MV-4-11 (cell line): ENCODE results near the gene TNFRSF25.
"Not testable (repeated sequence)": the region's sequence is repeated elsewhere in the genome, so short reads cannot be mapped to it uniquely, and the experiment has no call there.

Experiments used
- DNase-seq: peaks from one replicate; lab custom pipeline; 2025; lab: John Stamatoyannopoulos, UW

The TNFRSF25 gene

DNA sequence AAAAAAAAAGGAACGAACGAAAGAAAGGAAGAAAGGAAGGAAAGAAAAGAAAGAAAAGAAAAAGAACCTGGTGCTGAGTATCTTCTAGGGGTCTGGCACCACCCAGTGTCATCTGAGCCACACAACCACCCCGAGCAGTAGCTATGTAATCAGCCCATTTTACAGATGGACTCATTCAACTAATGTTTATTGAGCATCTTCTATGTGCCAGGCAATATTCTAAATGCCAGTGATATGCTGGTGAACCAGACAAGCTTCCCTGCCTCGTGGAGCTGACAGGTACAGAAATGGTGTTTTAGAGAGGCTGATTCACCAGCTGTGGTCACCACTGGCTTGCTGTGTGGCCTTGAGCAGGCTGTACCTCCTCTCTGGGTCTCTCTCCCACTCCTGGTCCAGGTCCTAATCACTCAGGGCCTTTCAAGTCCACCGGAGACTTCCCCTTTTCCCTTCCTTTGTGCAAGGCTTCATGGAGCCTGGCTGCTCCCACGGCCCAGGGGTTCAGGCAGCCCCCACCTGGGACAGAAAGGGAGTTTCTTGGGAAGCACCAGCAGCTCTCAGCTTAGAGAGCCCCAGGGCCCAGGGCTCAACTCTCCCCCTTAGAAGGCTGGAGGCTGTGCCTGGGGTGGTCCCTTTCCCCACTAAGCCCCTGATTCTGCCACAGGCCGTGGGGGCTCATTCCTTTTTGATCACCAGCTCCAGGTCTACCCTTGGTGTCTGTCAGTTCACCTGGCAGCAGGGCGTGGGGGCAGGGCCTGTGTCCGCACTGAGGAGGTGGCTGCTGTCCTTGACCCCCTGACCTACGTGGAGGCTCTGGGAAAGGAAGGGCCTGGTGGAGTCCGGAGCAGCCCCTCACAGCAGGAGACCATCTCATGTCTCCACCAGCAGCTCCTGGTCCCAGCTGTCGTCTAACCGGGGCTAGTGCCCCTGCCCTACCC lies 34.1 kb downstream of the TNFRSF25 start:
- not testable (repeated sequence) for DNase-seq

DNA sequence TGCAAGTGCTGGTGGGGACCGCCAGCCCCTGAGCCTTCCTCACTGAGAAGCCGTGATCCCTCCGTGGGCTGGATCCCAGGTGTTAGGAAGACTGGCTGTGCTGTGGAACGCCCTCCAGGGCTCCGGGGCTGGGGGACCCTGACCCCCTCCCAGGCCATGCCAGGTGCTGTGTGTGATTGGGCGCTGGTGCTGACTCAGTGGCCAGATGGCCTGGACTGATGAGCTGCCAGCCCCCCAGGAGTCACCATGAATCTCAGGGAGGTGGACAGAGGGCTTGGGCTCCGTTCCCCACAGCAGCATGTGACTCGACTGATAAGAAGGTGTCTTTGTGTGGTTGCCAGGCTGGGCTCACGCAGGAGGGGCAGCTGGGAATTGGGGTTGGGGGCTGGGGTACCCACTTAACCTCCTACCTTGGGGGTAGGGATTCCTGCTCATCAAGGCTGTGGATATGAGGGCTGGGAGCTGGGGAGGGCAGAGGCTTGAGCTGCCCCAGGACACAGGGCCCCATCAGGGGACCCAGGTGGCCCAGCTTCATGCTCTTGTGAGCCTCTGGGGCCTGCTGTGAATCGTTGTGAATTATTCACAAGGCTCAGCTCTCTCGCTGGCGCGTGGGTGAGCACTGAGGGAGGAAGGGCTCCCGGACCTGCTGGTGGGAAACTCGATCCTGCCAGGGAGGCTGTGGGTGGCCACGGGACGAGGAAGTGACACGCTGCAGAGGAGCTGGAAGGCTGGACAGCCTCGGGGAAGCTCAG lies 36.1 kb downstream of the TNFRSF25 start:
- DNase-seq, result not testable (repeated sequence)

DNA sequence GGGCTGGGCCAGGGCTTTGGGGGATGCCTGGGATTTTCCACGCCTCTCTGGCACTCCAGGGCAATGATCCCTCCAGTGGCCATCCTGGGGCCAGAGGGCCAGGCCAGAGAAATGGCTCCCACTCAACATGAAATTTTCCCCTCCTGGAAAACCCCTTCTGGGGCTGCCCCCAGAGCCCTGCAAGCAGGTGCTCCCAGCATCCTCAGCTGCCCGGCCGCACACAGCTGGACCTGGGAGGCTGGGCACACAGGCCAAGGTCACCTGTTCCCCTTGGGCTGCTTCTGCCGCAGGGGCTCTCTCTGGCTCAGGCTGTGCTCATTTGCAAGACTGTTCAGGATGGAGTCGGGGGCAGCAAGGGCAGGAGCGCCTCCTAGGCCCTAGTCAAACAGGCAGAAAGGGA lies 37.5 kb downstream of the TNFRSF25 start:
- DNase-seq, result not testable (repeated sequence)

DNA sequence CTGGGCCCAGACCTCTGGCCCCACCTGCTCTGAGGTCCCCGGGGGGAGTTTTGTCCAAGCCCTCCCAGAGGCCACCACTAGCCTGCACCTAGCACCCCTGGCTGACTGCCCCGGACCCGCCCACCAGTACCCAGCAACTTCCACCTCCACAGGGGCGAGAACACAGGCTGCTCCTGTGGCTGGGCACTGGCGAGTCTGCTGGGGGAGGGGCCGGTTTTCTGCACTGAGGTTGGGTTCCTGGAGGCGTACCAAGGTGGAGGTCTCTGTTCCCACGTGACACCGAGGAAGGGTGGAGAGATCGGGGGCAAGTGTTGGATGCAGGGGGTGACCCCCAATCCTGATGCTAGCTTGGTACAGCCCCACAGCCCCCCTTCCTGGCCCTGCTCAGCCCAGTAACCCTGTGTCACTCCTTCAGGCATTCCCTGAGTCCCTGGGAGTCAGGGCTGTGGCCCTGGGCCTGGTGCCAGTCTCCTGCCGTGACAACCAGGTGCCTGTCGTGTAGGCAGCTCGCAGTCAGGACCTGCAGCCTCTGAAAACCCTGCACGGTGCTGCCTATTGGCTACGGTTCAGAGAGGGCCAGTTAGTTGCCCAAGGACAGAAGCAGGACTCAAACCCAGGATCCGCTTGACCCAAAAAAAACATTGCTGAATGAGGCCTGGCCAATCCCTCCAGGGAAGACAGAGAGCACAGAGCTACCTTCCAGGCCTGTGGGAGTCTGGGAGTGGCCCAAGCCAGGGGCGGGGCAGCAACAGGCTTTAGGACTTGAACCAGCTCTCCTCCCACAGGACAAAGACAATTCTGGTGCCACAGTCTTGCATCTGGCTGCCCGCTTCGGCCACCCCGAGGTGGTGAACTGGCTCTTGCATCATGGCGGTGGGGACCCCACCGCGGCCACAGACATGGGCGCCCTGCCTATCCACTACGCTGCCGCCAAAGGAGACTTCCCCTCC lies 38.3 kb downstream of the TNFRSF25 start:
- no peak for DNase-seq

DNA sequence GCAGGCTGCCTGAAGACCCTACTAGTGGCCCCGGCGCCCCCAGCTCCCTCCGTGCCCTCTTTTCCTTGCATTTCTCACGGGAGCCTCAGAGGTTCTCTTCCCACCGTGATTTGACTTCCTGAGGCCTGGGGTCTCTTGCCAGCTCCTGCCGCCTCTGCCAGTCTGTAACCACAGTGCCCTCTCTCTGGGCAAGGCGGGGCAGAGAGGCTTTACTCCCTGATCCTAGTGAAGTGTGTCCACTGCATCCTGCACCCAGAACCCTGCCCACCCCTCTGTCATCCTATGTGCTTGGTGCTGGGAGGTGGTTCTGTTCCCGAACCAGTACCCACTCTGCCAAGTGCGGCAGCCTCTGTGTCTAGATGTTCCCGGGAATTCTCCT lies 39.0 kb downstream of the TNFRSF25 start:
- no peak for DNase-seq

DNA sequence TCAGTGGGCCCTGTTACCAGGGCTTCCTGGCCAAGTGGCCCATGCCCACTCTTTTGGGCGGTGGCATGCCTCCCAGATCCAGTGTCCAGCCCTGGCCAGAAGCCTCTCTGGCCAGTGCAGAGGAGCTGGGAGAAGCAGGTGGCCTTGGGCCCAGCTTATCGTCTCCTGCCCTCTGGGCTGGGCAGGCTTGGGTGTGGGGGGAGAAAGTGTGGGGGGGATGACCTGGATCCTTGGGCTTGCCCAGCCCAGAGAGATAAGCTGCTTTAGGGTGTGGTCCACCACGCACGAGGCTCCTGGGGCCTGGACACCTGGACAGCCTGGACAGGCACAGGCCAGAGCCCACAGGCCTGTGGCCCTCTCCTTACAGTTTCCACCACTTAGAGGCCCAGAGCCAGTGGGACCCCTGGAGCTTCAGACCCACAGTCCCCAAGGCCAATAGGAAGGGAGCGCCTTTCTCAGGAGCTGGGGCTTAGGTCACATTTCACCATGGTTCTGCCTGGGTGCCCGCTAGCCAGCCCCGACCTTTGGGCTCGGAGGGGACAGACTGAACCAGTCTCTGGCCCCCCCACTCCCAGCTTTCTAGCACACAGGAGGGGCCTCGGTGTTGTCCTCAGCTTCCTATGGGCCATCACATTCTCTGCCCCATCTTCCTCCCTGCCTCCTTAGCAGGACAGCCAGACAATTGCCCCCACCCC lies 39.5 kb downstream of the TNFRSF25 start:
- DNase-seq, result no peak

DNA sequence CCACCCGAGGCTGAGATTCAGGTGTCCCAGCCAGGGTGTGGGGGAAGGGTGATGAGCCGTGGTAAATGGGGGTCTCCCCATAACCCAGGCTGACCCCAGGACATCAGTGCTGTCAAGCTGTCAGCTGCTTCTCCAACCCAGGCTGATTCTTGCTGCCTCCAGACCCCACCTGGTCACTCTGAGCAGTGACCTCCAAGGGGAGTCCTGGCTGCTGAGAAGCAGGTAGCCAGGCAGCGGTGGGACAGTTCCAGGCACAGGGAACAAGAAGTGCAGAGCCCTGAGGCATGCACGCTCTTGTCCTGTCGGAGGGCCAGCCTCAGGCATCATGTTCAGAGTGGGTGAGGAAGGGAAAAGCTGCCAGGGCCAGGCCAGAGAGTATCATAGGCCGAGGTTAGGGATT lies 40.3 kb downstream of the TNFRSF25 start:
- no peak for DNase-seq

DNA sequence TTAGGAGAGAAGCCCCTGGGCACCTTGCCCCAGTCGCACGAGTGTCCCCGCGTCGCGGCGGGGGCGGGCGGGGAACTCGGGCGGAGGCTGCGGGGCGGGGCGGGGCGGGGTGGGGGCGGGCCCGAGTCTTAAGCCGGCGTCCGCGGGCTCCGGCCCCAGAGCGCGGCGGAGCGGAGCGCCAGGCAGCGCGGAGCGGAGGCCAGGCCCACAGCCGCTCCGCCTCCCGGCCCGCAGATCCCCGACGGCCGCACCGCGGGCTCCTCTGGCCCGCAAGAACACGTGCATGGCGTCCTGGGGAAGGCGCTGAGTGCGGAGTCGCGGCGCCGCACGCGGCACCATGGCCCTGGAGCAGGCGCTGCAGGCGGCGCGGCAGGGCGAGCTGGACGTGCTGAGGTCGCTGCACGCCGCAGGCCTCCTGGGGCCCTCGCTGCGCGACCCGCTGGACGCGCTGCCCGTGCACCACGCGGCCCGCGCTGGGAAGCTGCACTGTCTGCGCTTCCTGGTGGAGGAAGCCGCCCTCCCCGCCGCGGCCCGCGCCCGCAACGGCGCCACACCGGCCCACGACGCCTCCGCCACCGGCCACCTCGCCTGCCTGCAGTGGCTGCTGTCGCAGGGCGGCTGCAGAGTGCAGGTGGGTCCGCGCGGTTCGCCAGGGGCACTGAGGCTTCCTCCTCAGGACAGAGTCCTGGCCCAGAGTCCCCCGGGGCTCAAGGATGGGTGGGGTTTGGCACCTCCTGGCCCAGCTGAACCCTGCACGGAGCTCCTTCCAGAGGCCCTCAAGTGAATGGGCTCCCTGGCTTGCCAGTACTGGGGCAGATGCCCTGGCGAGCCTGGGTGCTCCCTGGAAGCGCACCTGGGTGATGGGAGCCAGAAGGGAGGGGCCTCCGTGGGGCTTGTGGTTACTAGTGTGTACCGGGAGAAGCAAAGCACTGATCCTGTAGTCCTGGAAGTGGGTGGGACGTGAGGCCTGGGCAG lies 41.1 kb downstream of the TNFRSF25 start, which contains the start of gene ESPN:
Gene ESPN, plus strand, starts transcription at position 158 of the 975 bp plus-strand sequence. Its CDS starts 180 bp downstream, at position 338.
- no peak for DNase-seq

DNA sequence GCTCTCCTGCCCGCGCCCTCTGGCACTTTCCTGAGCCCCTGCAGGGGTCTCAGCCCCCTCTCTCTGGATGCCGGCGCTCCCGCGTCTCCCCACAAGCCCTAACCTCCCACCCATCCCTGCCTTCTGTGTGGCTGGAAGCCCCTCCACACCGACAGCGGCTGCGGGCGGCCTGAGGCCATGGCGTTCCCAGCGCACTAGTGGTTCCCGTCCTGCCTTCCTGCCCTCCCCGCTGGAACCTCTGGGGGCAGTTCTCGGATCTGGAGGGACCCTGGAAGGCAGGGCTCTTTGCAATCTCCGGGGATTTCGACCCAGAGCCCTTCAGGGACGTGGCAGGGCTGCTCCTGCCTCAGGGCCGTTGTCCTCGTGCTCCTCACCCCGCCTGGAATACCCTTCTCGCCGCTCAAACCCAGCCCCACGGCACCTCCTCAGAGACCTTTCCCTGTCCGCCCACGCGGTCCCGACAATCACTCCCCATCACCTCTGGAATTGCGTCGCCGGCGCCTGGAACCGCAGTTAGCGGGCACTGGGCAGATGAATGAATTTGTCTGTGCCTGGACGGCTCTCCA lies 41.9 kb downstream of the TNFRSF25 start:
- DNase-seq, result no peak

DNA sequence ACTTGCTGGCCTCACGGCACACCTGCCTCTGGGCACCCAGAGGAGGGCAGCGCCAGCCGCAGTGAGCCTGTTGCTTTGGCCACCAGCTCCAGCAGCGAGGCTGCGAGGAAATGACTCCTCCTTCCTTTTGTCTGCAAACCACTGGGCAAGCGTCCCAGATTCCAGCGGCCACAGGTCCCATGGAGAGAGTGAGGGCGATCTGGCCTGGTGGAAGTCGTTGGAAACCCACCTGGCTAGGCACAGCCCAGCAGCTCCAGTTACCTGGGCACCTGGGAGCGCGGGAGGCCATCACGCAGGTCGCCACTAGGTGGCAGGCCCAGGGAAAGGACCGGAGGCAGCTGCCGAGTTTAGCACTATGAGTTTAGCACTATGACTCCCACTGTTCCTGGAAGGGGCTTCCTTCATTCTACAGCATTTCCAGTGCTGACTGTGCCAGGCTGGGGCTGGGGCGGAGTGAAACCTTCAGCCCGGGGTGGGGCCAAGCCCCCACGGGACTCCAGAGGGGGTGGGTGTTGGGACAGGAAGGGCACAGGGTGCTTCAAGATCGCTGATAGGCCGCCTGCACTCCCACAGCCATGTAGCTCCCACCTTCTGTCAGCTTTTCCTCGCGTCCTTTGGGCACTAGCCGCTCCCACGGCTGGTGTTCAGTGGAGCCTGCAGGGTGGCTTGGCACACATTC lies 42.5 kb downstream of the TNFRSF25 start:
- no peak for DNase-seq

DNA sequence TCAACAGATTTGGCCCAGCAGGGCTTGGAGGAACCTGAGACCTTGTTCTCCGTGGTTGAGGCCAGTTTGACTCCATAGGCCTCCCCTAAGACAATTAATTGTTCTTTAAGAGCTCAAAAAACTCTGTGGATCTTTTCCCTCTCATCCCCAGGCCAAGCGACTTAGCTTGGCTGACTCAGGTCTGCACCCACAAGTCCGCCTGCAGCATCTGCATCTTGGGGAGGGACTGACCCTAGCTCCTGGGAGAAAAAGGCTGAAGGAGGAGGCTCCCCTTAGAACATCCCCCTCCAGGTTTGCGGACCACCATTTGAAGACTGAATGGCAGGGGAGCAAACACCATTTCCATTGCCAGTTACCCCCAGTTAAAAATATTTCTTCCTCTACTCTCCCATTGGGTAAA lies 44.7 kb downstream of the TNFRSF25 start:
- no peak for DNase-seq

DNA sequence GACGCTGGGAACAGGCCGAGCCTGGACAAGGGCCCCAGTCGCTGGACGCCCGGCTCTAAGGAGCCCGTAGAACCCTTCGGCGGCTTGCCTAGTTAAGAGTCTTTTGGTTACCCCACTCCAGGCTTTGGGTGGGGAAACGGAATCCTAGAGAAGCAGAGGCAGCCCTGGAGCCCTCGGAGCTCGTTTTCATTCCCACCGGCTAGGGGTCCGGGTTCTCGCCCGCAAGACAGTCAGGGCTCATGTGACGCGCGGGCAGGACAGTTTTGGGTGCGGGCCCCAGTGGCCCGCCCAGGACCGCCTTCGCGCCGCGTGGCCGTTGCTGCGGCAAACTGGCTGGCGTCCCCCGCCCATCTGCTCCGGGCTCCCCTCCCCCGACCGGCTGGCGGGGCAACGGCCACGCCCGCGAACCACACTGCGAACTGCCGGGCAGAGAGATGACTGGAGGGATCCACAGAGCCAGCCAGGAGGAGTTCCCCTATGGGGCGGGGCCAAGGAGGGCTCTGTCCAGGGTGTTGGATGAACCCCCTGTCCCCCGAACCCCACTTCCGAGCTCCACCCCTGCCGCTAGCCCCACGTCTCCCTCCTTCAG lies 45.4 kb downstream of the TNFRSF25 start:
- peak; percentile 37 for DNase-seq

DNA sequence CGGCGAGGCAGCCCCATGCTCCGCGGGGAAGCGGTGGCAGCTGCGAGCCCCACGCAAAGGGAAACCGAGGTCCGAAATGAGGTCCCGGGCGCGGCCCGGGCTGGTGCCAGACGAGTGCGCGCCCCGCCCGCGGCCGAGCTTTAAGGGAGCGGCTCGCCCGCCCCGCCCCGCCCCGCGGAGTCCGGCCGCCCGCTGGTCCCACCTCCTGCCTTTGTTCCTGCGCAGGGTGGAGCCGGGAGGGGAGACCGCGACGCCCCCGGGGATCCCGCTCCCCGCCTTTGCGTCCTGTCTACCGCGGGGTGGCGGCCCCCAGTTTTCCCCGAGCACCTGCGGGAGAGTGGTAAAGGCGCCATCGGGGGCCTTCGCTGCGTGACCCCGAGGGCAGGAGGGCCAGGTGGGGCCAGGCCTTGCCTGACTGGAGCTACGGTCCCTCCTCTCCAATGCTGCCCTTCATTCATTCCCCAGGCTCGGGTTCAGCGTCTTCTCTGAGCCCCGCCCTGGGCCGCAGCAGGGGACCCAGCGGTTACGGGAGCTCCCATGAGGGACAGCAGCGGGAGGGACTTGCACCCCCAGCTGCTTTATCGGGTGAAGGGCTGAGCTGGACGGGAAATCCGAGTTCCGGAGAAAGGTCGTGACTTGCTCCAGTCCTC lies 46.0 kb downstream of the TNFRSF25 start, which contains the start of gene HES2:
Gene HES2, minus strand, starts transcription at position 116 of the 650 bp plus-strand sequence. Its CDS starts 99 bp downstream, at position 17.
- DNase-seq, result no peak

DNA sequence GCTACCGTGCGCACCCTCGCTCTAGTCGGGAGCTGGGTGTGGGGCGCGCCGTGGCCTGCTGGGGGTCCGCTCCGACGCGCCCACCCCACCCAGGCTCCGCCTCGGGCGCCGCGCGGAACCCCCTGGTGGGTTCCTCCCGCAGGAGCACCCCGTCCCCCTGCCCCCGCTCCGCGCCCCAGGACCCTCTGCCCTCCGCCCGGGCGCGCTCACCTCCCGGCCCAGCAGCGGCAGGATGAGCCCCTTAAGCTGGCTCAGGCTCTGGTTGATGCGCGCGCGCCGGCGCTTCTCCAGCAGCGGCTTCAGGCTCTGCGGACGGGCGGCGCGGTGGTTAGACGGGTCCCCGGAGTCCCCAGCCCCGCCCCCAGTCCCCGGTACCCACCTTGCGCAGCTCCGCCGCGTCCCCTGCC lies 46.6 kb downstream of the TNFRSF25 start:
- no peak for DNase-seq

DNA sequence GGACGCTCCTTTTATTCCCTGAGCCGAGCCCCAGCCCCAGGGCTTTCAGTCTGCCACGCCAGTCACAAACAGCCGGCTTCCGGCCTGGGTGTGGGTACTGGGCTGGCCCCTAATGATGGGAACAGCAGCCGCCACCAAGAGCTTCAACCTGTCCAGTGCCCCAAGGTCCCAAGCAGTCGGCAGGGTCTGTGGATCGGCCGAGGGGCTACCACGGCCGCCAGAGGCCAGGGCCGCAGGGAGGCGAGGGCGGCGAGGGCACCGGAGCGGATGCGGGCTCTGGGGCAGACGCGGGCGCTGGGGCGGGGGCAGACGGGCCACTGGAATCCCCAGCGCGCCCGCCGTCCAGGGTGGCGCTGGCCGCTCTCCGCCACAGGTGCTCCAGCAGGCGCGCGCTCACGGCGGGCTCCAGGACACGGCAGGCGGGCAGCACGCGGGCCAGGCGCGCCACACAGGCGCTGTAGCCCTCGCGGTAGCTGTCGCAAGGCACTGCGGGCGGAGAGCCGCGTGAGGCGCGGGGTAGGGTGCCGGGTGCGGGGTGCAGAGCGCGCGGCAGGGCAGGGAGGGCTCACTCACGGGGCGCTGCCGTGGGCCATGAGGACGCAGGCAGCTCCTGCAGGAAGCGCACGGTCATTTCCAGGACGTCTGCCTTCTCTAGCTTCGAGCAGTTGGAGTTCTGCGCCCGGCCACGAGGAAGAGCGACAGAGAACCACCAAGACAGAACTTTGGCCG lies 47.1 kb downstream of the TNFRSF25 start:
- DNase-seq, result no peak

DNA sequence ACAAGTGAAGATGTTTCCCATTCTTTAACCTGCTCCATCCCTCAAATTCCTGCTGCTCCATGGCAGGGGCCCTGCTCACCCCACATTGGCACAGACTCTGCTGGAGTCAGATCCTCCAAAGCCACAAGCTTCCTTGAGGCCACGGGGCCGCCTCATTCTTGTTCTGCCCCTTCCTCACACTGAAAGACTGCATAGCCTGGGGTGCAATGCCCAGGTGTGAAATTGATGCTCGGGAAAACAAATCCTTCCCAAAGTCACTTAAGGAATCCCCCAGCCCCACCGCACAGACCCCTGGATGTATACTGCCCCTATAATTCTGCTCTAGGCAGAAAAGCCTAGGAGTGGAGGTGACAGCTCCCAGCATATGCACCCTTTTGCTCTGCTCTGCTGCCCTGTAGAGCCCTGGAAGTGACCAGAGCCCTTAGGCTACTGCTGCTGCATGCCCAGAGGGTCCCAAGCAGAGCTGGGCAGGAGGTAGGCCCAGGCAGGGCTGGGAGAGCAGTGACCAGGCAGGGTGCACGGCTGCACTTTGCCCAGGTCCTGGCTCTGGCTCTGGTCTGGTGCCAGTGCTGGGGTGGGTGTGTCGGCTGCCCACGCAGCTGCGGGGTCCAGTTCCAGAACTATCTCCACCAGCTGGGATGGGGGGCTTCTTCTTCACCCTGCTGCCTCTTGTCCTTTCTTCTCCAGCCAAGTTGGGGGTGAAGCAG lies 47.9 kb downstream of the TNFRSF25 start:
- DNase-seq, result no peak

DNA sequence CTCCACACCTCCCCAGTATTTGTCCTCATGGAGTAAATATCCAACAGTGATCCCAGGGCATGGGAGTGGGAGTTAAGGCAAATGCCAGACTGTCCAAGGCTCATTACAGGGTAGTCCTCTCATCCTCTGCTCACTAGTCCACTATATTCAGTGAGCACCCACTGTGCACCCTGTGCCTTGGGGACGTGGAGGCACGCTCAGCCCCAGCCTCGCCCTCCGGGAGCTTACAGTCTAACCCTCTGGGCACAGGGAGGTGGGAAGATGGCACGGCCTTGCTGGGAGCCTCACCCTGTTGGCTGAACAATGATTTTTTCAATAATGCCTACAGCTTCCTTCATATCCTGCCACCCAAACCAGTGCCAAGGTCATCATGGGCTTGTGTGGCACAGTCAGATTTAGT lies 49.1 kb downstream of the TNFRSF25 start:
- no peak for DNase-seq
